Stimulated activated CD8-positive, alpha-beta memory T cell treated with anti-CD3 and anti-CD28 coated beads, Interleukin-2, amount 100 ng/mL, for 1 hour (primary cell): Measurements from ENCODE around the gene PDE6B.
"Not testable (repeated sequence)": the region's sequence is repeated elsewhere in the genome, so short reads cannot be mapped to it uniquely, and the experiment has no call there.

ENCODE experiments used
- DNase-seq, 2 donors: peaks; one replicate each; pipeline ENCODE4 v3.0.0-alpha.2; 2020; ENCODE audit warnings: low read depth in 2 of 2

PDE6B gene

DNA sequence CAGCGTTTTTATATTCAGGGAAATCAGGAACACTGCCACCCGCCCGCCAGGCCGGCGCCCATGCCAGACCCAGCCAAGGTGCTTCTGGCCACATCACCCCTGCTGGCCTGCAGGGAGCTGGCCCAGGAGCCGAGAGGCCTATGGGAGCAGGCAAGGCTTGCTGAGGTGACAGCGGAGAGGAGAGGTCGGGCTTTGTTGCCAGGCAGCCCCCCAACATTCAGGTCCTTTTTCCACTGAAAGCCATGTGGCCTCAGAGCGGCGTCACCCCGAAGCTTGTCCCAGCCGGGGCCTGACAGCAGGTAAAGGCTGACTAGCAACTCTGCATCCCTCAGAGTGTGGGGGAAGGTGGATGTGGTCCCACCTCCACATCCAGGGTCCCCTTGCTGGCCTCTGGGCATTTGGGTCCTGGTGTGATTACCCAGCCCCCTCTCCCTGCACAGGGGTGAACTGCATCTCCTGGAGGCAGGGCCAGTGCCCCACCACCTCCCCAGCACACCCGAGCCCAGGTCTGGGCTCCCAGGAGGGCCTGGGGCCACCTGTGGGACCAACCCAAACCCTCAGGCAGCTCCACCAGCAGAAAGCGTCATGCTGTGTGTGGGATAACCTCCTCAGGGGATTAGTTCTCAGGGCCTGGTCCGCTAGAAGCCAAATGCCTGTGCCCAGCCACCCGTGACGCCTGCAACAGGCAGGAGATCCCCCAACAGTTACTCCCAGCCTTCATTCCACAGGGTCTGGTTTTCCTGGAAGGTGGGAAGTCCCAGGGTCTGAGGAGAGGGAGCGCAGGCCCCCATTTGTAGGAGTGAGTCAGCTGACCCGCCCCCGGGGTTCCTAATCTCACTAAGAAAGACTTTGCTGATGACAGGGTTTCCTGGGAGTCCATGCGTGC is at the start of gene PDE6B:
TSS of gene PDE6B (plus strand) at position 869 of the 886 bp plus-strand sequence. CDS start 54 bp downstream, outside the sequence.
- DNase-seq, result no peak

DNA sequence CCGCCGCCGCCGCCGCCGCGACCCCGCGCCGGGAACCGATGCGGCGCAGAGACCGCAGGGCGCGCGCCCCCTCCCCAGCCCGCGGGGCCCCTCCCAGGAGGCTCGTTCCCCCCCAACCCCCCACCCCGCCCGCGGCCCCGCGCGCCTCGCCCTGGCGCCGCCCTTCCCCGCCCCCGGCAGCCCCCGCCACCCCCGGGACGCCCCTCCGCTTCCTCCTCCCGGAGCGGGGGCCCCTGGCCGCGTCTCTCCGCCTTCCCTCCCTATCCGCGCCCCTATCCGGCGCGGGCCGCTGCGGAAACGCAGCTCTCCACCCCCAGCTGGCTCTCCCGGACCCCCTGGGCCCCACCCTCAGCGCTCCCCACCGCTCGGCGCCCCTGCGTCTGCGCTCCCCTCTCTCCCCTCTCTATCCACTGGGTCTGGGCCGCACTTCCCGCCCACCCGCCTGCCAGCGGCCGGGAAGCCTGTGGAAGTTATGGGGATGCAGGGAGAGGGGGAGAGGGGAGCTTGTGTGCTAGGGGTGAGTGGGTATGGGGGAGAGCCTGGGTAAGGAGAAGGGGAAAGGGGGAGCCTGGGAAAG is 49.0 kb upstream of the PDE6B start, which contains the start of gene TMEM271:
TSS of gene TMEM271 (minus strand) at position 51 of the 577 bp plus-strand sequence. CDS start 233 bp downstream, outside the sequence.
- DNase-seq, result no peak

DNA sequence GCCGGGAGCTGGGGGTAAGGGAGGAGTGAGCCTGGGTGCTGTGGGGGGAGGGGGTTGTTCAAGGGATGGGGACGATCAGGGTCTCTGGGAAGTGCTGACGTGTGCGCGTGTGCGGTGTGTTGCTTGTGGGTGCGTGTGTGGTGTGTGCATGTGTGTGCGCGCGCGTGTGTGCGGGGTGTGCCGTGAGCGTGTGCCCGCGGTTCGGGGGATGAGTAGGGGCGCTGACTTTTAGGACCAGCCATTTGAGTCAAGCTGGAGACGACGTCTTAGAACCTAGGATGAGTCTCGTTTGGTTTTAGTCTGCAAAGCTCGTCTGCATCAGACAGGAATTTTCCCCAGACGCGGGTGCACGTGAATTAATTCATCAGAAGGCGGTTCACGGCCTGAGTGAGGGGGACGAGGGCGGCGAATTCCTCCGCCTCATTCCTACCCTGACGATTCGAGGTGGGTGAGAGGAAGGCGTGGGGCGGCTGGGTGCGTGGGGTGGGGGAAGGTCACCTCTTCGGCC is 48.3 kb upstream of the PDE6B start:
- DNase-seq, result no peak

- no peak for DNase-seq
Measured at GRCh38 chr4:577499-578450, 47.6 kb upstream of the PDE6B start.

DNA sequence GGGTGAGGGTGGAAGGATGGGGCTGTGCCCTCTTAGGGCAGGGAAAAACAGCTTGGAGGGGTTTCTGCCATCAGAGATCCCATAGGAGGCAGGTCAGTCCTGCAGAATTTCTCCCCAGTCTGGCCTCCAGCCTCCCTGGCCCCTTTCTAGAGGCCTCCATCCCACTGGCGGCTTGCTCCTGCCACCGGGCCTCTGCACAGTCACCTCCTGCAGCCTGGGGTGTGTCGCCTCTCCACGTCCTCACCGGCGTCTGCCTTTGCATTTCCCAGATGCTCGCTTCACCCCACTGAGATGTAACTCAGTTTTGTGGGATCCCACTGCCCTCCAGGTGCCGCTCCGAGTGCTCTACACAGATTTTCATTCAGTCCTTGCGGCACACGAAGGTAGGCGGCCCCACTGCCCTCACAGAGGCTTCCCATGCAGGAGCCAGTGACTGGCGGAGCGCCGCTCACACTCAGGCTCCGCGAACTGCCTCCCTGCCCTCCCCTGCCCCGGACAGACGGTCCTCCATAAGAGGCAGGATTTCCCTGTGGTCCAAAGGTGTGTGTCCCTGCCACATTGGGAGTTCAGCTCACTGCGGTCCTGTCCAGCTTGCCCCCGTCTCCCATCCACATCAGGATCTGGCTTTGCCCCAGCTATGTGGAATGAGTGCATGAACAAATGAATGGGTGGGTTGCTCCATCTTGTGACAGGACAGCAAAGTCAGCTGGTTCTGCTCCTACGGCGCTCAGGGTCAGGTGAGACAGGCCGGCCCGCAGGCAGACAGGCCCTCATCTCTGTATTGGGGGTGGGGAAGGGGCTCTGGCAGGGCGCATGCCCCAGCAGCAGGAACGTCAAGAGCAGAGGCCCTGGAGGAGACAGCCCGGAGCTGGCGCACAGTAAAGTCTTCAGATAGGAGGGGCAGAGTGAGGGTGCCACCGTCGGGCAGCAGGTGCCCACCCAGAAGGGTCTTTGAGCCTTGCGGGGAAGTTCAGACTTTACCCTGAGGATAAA is 46.6 kb upstream of the PDE6B start:
- DNase-seq, result no peak

DNA sequence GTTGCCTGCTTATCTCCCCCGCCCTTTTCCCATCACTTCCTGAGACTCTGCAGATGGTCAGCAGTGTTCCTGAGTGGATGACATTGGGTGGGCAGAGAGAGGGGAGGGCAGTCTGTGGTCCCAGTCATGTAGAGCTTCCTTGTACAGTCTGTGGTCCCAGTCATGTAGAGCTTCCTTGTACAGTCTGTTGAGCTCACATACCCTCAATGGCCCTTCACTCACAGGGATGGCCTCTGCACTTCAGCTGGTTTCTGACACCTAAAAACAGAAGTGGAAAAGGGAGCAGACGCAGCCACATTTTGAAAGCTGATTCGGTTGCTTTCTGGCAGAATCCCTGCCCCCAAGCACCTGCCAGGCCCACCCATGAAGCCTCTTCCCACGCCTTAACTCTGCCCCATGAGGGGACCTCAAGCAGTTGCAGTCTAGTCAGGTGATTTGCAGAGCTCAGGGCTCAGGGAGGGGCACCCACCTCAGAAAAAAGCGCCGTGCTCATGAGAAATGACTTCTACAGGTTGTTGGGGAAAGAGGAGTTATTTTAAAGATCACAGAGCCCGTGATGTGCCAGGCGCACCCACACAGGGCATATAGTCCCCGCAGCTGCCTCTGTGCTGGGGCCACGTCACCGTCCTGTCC is 45.7 kb upstream of the PDE6B start:
- DNase-seq, result no peak

DNA sequence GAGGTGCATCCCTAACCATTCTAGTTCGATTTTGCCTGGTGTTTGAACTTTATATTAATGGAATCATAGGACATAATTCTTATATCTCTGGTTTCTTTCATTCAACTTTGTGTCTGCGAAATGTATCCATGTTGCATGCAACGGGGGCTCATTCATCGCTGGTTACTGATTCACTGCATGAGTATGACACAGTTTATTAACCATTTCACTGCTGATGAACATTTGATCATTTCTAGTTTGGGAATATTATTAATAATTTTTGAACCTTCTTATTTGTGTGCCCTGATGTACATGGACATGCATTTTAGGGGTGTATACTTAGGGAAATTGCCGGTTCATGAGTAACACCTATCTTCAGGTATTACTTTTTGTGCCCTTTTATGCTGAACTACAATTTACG is 44.2 kb upstream of the PDE6B start:
- no peak for DNase-seq

DNA sequence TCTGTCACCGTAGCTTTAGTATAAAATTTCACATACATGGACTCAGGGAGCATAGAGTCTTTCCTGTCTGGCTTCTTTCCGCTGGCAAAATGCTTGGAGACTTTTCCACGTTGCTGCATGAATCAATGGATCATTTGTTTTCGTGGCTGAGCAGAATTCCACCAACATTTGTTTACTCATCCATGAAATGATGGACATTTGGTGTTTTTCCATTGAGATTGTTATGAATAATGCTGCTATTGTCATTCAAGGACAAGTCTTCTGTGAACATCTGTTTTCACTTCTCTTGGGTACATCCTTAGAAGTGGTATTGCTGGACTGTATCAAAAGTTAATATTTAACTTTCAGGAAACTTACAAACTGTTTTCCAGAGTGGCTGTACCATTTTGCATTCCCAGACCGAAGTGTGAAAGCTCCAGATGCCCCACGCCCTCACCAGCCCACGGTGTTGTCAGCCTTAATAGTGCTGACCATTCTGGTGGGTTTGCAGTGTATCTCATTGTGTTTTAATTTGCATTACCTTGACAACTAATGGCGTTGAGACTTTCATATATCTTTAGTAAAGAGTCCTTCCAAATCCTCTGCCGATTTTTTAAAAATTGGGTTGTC is 43.5 kb upstream of the PDE6B start:
- DNase-seq, result no peak

DNA sequence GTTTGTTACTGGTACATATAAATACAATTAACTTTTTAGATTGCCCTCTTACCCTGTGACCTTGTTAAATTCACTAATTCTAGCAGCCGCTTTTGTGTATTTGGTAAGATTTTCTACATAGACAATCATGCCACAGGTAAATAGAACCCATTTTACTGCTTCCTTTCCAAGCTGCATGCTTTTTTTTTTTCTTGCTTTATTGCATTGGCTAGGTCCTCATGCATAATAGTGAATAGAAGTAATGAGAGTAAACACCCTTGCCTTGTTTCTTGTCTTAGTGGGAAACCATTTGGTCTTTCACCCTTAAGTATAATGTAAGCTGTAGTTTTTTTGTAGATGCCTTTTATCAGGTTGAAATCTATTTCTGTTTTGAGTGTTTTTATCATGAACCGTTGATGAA is 41.6 kb upstream of the PDE6B start:
- DNase-seq, result no peak

DNA sequence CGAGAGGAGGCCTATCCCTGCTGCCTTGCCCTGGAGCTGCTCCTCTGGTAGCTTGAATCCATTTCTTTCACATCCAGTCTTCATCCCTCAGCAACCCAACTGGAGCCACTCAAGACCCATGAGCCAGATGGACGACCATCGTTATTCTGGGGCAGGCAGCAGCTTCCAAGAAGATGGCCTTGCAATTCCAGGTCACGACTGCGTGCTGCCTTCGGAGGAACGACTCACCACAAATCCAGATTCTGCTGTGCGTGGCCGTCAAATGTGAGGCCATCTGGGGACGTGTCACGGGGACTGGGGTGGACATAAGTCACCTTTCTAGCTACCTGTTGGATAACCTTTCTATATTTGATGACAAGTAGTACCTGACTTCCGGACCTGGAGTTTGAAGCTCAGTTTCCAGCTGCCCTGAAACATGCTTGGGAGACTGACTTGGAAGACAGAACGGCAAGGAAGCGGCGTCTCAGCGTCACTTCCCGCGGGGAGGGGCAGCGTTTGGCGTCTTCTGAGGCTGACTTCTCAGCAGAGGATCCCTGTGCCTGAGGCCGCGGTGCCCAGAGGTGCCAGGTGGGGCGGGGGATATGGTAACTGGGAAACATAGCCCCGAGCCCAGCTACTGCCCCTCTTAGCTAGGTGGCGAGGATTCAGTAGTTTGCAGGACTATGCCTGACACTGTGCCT is 37.6 kb upstream of the PDE6B start:
- DNase-seq, result no peak

DNA sequence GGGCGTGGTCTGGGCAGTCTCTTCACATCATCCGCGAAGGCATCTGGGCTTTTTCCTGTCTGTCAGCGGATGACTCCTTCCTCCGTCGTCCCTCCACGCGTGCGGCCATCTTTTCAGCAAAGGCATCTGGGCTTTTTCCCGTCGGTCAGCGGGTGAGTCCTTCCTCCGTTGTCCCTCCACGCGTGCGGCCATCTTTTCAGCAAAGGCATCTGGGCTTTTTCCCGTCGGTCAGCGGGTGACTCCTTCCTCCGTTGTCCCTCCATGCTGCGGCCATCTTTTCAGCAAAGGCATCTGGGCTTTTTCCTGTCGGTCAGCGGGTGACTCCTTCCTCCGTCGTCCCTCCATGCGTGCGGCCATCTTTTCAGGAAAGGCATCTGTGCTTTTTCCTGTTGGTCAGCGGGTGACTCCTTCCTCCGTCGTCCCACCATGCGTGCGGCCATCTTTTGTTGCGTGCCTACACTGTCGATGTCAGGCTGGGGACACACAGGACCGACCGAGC is 37.0 kb upstream of the PDE6B start:
- no peak for DNase-seq

GRCh38 chr4:589219-589963 is 36.0 kb upstream of the PDE6B start:
- no peak for DNase-seq

GRCh38 chr4:590313-590841 is 35.0 kb upstream of the PDE6B start:
- DNase-seq, result no peak

DNA sequence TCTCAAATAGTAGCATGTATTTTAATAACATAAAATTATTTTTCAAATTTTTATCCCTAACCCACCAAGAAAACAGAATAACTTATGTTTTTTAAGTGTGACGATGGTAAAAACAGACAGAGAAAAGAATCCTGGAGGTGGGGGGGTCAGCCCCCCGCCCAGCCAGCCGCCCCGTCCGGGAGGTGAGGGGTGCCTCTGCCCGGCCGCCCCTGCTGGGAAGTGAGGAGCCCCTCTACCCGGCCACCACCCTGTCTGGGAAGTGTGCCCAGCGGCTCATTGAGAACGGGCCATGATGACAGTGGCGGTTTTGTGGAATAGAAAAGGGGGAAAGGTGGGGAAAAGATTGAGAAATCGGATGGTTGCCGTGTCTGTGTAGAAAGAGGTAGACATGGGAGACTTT is 33.2 kb upstream of the PDE6B start:
- DNase-seq, result not testable (repeated sequence)

DNA sequence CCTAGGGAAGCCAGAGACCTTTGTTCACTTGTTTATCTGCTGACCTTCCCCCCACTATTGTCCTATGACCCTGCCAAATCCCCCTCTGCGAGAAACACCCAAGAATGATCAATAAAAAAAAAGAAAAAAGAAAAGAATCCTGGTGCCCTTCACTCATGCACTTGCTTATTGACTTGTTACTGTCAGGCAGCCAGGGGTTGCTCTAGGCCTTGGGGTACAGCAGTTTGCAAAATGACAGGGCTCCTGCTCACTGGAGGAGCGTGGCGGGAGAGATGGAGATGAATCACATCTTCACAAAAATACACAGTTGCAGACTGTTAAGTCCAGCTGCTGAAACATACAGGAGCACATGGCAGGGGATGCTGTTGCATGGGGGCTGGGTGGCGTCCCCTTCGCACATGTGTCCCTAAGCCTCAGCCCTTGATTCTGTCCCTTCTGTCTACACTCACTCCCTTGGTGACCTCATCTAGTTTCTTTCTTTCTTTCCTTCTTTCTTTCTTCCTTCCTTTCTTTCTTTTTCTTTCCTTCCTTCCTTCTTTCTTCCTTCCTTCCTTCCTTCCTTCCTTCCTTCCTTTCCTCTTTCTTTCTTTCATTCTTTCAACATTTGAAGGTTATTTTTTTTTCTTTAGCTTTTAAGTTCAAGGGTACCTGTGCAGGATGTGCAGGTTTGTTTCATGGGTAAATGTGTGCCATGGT is 32.4 kb upstream of the PDE6B start:
- no peak for DNase-seq

DNA sequence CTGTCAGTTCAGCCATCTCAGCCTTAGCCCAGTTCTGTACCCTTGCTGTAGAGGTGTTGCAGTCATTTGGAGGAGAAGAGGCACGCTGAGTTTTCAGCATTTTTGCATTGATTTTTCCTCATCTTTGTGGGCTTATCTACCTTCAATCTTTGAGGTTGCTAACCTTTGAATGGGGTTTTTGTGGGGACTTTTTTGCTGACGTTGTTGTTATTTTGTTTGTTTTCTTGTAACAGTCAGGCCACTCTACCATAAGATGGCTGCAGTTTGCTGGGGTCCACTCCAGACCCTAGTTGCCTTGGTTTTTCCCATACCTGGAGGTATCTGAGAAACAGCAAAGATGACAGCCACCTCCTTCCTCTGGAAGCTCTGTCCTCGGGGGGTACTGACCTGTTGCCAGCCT is 26.4 kb upstream of the PDE6B start:
- DNase-seq, result no peak

DNA sequence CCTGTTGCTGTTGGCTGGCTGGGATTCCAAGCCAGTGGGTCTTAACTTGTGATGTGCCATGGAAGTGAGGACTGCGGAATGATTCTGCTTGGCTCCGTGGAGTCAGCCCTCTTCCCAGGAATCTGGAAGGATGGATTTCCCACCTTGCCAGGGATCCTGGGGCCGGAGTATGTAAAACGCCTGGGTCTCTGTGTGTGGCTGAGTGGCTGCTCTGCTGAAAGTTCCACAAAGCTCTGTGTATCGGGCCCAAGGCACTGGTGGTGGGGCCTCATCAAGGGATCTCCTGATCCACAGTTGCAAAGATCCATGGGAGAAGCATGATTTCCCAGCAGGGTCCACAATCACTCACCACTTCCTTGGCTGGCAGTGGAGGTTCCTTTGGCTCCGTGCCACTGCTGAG is 25.2 kb upstream of the PDE6B start:
- DNase-seq, result no peak
